ENCODE data around the gene UBE2H. TPM values are rescaled to one million over a fixed set of nuclear protein-coding genes. Genes with fewer than 3 reads are reported as not detected.

The UBE2H gene
- total and polyA plus RNA-seq, 2 of the 4 experiments (the other 2 are of a cell fraction): 34.6 to 49.4 TPM

DNA sequence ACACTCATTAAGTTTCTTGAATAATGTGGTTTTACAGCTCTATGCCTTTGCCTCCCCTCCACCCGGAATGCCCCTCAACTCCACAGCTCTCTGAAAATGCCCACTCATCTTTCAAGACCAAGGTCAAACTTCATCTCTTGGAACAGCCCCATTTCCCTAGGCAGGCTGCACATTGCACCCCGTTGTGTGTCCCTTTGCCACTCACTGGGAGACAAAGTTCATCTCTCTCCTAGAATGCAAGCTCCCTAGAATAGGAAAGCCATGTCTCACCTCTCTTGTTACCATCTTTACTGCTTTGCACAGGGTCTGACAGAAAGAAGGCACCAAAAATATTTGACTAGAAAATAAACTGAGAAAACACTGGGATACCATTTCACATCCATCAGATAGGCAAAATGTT lies 33.3 kb downstream of the UBE2H start:
- Histone ChIP-seq H3K9me3 (ENCODE audit: control insufficient read depth, insufficient read depth, low read length) (no peaks in the 10 kb centered on the region), H2AK9ac (replicated peaks; ENCODE audit: low read depth, low read length, poor library complexity) (no peak overlapping the region), H4K20me1 (ENCODE audit: insufficient read depth, low read length) (peaks cover 76% of the 10 kb centered on the region), H3K27me3 (ENCODE audit: control insufficient read depth, insufficient read depth, low read length) (no peaks in the 10 kb centered on the region), H4K91ac (ENCODE audit: insufficient read depth, low read depth, low read length) (no peak overlapping the region), H3K9me1 (ENCODE audit: insufficient read depth, low read length) (peaks cover 5% of the 10 kb centered on the region), H4K5ac (ENCODE audit: low read depth, low read length) (no peak overlapping the region), H2AFZ (replicated peaks; ENCODE audit: low read length, poor library complexity) (no peak overlapping the region), H3K23ac (ENCODE audit: low read depth, low read length) (no peak overlapping the region), H3K4me1 (ENCODE audit: control insufficient read depth, insufficient read depth, low read length) (peaks cover 6% of the 10 kb centered on the region), H4K8ac (ENCODE audit: low read depth in 2 of 2, low read length in 2 of 2) (no peak overlapping the region), H2BK120ac (ENCODE audit: low read depth, low read length) (no peak overlapping the region), H2BK20ac (ENCODE audit: low read depth, low read length) (no peak overlapping the region), H2BK5ac (ENCODE audit: low read depth, low read length, poor library complexity, severe bottlenecking) (no peak overlapping the region), H3K27ac (ENCODE audit: insufficient read depth, low read length) (no peak overlapping the region), H3K4me2 (ENCODE audit: low read depth, low read length) (no peak overlapping the region), H3K18ac (ENCODE audit: low read depth, low read length) (no peak overlapping the region), H2AK5ac (ENCODE audit: low read depth, low read length) (no peak overlapping the region), H3K79me1 (ENCODE audit: low read depth in 1 of 2, low read length in 2 of 2) (peaks cover 31 to 72% of the 10 kb centered on the region in 2 experiments), H3K4me3 (ENCODE audit: insufficient read depth, low read depth, low read length) (no peak overlapping the region), H3K4ac (ENCODE audit: low read depth, low read length) (no peak overlapping the region), H3K56ac (ENCODE audit: extremely low read depth, insufficient read depth, low read length) (no peak overlapping the region), H3K9ac (ENCODE audit: low read depth, low read length) (no peak overlapping the region), H3K36me3 (ENCODE audit: control insufficient read depth, insufficient read depth, low read length) (peaks cover 8% of the 10 kb centered on the region), H3K14ac (replicated peaks; ENCODE audit: low read depth, low read length) (no peak overlapping the region), H2BK15ac (ENCODE audit: low read depth, low read length) (no peak overlapping the region)
- BruUV-seq (replicated peaks): no TSS peak
- ChIA-PET CTCF (no interaction called here), POLR2A (ENCODE audit: unreplicated experiment) (no interaction called here)
- WGBS, 2 experiments (ENCODE audit: extremely low coverage in 2 of 2, insufficient read length in 1 of 2): 100% methylated on average over 1 of the region's 2 CpGs; no CpG with 5 or more reads in 1 of the 2 experiments
- TF ChIP-seq FOS (IDR thresholded peaks at IDR 0.05; ENCODE audit: low read depth, low read length) (no peak), RFX5 (IDR thresholded peaks at IDR 0.05; ENCODE audit: low read depth, low read length) (no peak), MXI1 (IDR thresholded peaks at IDR 0.05; ENCODE audit: borderline replicate concordance, low read depth, low read length) (no peak), RCOR1 (IDR thresholded peaks at IDR 0.05; ENCODE audit: insufficient replicate concordance, low read length) (no peak), BHLHE40 (IDR thresholded peaks at IDR 0.05; ENCODE audit: low read depth, low read length) (no peak), POLR2A (IDR thresholded peaks at IDR 0.05; ENCODE audit: low read depth, low read length) (no peak)
- TF ChIP-seq, protein P1, sequence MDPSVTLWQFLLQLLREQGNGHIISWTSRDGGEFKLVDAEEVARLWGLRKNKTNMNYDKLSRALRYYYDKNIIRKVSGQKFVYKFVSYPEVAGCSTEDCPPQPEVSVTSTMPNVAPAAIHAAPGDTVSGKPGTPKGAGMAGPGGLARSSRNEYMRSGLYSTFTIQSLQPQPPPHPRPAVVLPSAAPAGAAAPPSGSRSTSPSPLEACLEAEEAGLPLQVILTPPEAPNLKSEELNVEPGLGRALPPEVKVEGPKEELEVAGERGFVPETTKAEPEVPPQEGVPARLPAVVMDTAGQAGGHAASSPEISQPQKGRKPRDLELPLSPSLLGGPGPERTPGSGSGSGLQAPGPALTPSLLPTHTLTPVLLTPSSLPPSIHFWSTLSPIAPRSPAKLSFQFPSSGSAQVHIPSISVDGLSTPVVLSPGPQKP (IDR thresholded peaks at IDR 0.05; ENCODE audit: borderline replicate concordance, low read depth, low read length): no peak
- TF ChIP-seq, protein P2, sequence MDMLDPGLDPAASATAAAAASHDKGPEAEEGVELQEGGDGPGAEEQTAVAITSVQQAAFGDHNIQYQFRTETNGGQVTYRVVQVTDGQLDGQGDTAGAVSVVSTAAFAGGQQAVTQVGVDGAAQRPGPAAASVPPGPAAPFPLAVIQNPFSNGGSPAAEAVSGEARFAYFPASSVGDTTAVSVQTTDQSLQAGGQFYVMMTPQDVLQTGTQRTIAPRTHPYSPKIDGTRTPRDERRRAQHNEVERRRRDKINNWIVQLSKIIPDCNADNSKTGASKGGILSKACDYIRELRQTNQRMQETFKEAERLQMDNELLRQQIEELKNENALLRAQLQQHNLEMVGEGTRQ (IDR thresholded peaks at IDR 0.05; ENCODE audit: low read depth, low read length): no peak
- ATAC-seq (ENCODE audit: low read depth): no peak
- in situ Hi-C loops (cut with MboI; ENCODE audit: low sequenced_read_pairs): no loop called here
- dilution Hi-C loops (cut with HindIII; ENCODE audit: low sequenced_read_pairs, unreplicated experiment): no loop called here
- intact Hi-C loops (cut with micrococcal nuclease): no loop called here
- no peak for DNase-seq

Measured in IMR-90 (cell line).